GM10266 (cell line): ENCODE data around the gene SLC6A1.

Experiments used
- DNase-seq: peaks from one replicate; pipeline ENCODE4 v3.0.0; 2012; ENCODE audit errors: extremely low spot score
- CTCF ChIP-seq: IDR thresholded peaks from 2 replicates; pipeline ENCODE4 v1.5.1; 2012; ENCODE audit warnings: mild to moderate bottlenecking, low read depth; ENCODE audit not compliant: control insufficient read depth, insufficient read depth; ENCODE audit errors: missing control alignments

Gene SLC6A1

GRCh38 chr3:10977892-10978510 is 14.5 kb upstream of the SLC6A1 start:
- no peak for TF ChIP-seq CTCF
- no peak for DNase-seq

GRCh38 chr3:10978956-10979355 is 13.6 kb upstream of the SLC6A1 start:
- DNase-seq: no peak
- no peak for TF ChIP-seq CTCF

- no peak for TF ChIP-seq CTCF
- no peak for DNase-seq
Measured at GRCh38 chr3:10980312-10980711, 12.2 kb upstream of the SLC6A1 start.

- DNase-seq: no peak
- TF ChIP-seq CTCF: no peak
Measured at GRCh38 chr3:10981031-10981430, 11.5 kb upstream of the SLC6A1 start.

- TF ChIP-seq CTCF: no peak
- DNase-seq: no peak
Measured at GRCh38 chr3:10981961-10982360, 10.6 kb upstream of the SLC6A1 start.

- no peak for DNase-seq
Measured at GRCh38 chr3:10982782-10983181, 9.8 kb upstream of the SLC6A1 start.

More at GRCh38 chr3:10982782-10983181, 9.8 kb upstream of the SLC6A1 start:
- TF ChIP-seq CTCF: no peak
